Hepatocyte (in vitro differentiated cells): ENCODE measurements around the gene PSMG3. TPM values are rescaled to one million over a fixed set of nuclear protein-coding genes. Genes with fewer than 3 reads are reported as not detected.
"Not testable (repeated sequence)": the region's sequence is repeated elsewhere in the genome, so short reads cannot be mapped to it uniquely, and the experiment has no call there.

Source experiments
- DNase-seq: peaks from one replicate; pipeline ENCODE4 v3.0.0-alpha.2; 2016; ENCODE audit warnings: low spot score
- H2AFZ ChIP-seq: fragments of 200-600 bp; sonication (generic); 2 replicates; pipeline ENCODE4 v1.6.0; 2016; ENCODE audit warnings: antibody characterized with exemption, mild to moderate bottlenecking
- H3K27ac ChIP-seq: fragments of 200-600 bp; sonication (generic); 2 replicates; pipeline ENCODE4 v1.5.1; 2016; ENCODE audit warnings: mild to moderate bottlenecking
- H3K27me3 ChIP-seq: fragments of 200-600 bp; sonication (generic); 2 replicates; pipeline ENCODE4 v1.6.1; 2016
- H3K36me3 ChIP-seq: fragments of 200-600 bp; sonication (generic); replicated peaks from 2 replicates; pipeline ENCODE4 v1.5.1; 2016; ENCODE audit warnings: low read depth; ENCODE audit not compliant: insufficient read depth
- H3K4me1 ChIP-seq: fragments of 200-600 bp; sonication (generic); 2 replicates; pipeline ENCODE4 v1.5.1; 2016; ENCODE audit warnings: mild to moderate bottlenecking, moderate library complexity; ENCODE audit not compliant: insufficient read depth
- H3K4me2 ChIP-seq: fragments of 200-600 bp; sonication (generic); 2 replicates; pipeline ENCODE4 v1.6.0; 2016
- H3K4me3 ChIP-seq: fragments of 200-600 bp; sonication (generic); 2 replicates; pipeline ENCODE4 v1.5.1; 2016; ENCODE audit warnings: mild to moderate bottlenecking
- H3K79me2 ChIP-seq: fragments of 200-600 bp; sonication (generic); 2 replicates; pipeline ENCODE4 v1.6.0; 2017; ENCODE audit warnings: mild to moderate bottlenecking
- H3K9me2 ChIP-seq: fragments of 200-600 bp; sonication (generic); replicated peaks from 2 replicates; pipeline ENCODE4 v1.6.0; 2017; ENCODE audit warnings: mild to moderate bottlenecking; ENCODE audit not compliant: insufficient read depth
- H3K9me3 ChIP-seq: fragments of 200-600 bp; sonication (generic); 2 replicates; pipeline ENCODE4 v1.5.1; 2016; ENCODE audit warnings: low read depth, mild to moderate bottlenecking
- H4K20me1 ChIP-seq: fragments of 200-600 bp; sonication (generic); 2 replicates; pipeline ENCODE4 v1.6.0; 2016; ENCODE audit warnings: mild to moderate bottlenecking; ENCODE audit not compliant: insufficient read depth, poor library complexity, severe bottlenecking
- CTCF ChIP-seq: fragments of 200-600 bp; sonication (generic); IDR thresholded peaks from 2 replicates; pipeline ENCODE4 v1.5.1; 2016; ENCODE audit warnings: antibody characterized with exemption, mild to moderate bottlenecking; ENCODE audit not compliant: poor library complexity
- EZH2 ChIP-seq: fragments of 200-600 bp; sonication (generic); IDR thresholded peaks from 2 replicates; pipeline ENCODE4 v1.6.1; 2016; ENCODE audit warnings: antibody characterized with exemption, mild to moderate bottlenecking, borderline replicate concordance
- EZH2phosphoT487 ChIP-seq: fragments of 200-600 bp; sonication (generic); IDR thresholded peaks from one replicate; pipeline ENCODE4 v1.6.1; 2018; ENCODE audit warnings: antibody characterized with exemption, mild to moderate bottlenecking, low read depth, moderate library complexity; ENCODE audit not compliant: unreplicated experiment, severe bottlenecking
- WGBS: methylation state at CpG from one replicate; pipeline ENCODE4 v1.1.6; 2016; ENCODE audit warnings: low lambda C conversion rate; ENCODE audit errors: missing lambda C conversion rate; 5-methylcytosine and 5-hydroxymethylcytosine counted together
- polyA plus RNA-seq: library from polyadenylated mRNA; unstranded; fragments of >200 nt; fragmentation: Nextera tagmentation; extraction: Ambion mirVana; gene quantifications from 2 replicates; pipeline ENCODE4 v1.2.1, GENCODE V29; 2016
- total RNA-seq: library from RNA; depleted of rRNA; stranded (reverse); fragments of >200 nt; gene quantifications from 2 replicates; pipeline ENCODE4 v1.2.3, GENCODE V29; 2014

Gene PSMG3
- total and polyA plus RNA-seq, 2 experiments from 2014 or later = 42.7 to 44.8 TPM

DNA sequence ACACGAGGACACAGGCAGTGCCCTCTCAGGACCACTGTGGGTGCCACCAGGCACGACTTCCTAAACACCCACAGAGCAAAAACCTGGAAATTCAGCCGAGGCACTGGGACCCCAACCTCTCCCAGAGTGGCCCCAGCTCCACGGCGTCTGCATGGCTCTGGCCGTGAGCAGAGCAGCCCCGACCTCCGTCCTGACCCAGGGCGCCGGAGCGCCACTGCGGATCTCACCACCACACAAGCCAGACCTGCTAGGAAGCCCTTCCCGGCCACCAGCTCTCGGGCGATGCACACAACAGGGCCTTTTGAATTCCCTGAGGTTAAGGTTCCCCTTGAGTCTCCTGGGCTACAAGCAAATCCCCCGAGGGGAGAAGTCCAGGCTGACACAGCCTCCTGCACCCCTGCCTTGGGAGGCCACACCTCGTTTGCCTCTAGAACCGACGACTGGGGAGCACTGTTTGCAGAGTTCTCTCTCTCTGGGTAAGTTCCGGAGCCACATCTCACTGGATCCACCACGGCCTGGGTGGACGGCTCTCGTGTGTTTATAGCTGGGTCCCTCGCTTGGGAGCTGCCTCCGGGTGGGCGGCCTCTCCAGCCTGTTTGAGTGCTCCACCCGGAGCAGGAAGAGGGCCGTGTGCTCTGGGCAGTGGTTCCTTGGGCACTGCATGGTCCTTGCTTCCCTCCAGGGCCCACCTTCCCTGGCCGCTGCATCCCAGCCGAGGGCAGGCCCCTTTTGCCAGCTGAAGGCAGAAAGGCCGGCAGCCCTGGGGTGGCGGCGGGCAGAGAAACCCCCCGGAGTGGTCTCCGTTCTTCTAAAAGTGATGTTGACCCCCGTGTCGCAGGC lies 15.5 kb upstream of the PSMG3 start:
- no peak for DNase-seq
- no peaks in the 10 kb centered on the region for H3K9me2 ChIP-seq
- no peak overlapping the region for H3K4me2 ChIP-seq
- no peak overlapping the region for H3K4me3 ChIP-seq
- H3K79me2 ChIP-seq = no peaks in the 10 kb centered on the region
- 93% methylated on average over 35 of the region's 37 CpGs for WGBS
- H2AFZ ChIP-seq = no peak overlapping the region
- TF ChIP-seq CTCF = no peak
- no peaks in the 10 kb centered on the region for H3K36me3 ChIP-seq
- H3K4me1 ChIP-seq = no peaks in the 10 kb centered on the region
- H3K27ac ChIP-seq = no peak overlapping the region
- H3K27me3 ChIP-seq = no peaks in the 10 kb centered on the region
- H3K9me3 ChIP-seq = no peaks in the 10 kb centered on the region
- no peaks in the 10 kb centered on the region for H4K20me1 ChIP-seq

DNA sequence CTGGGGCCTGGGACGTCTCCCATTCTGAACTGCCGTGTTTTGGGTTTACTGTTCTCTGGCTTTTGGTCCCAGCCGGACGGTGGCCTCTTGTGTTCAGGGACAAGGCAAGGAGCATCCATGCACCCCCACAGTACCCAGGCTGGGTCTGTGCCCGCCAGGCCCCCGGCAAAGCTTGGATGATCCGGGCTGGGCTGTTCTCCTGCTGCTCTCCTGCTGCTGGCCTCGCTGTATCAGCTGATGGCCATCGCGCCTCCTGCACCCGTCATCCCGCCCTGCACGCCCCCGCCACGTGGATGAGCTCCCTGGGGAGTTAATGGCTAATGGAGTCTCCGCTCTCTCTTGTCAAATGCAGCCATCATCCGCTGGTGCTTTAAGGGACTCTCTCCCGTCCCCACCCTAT lies 14.9 kb upstream of the PSMG3 start:
- no peak overlapping the region for H3K27ac ChIP-seq
- 94% methylated on average over 18 of the region's 18 CpGs for WGBS
- H3K9me2 ChIP-seq = no peaks in the 10 kb centered on the region
- H3K9me3 ChIP-seq = no peaks in the 10 kb centered on the region
- H2AFZ ChIP-seq = no peak overlapping the region
- no peaks in the 10 kb centered on the region for H3K27me3 ChIP-seq
- no peak for DNase-seq
- no peaks in the 10 kb centered on the region for H3K79me2 ChIP-seq
- H3K4me2 ChIP-seq = no peak overlapping the region
- H3K36me3 ChIP-seq = no peaks in the 10 kb centered on the region
- no peaks in the 10 kb centered on the region for H3K4me1 ChIP-seq
- TF ChIP-seq CTCF = no peak
- no peak for TF ChIP-seq EZH2
- TF ChIP-seq EZH2phosphoT487 = no peak
- H3K4me3 ChIP-seq = no peak overlapping the region
- no peaks in the 10 kb centered on the region for H4K20me1 ChIP-seq

DNA sequence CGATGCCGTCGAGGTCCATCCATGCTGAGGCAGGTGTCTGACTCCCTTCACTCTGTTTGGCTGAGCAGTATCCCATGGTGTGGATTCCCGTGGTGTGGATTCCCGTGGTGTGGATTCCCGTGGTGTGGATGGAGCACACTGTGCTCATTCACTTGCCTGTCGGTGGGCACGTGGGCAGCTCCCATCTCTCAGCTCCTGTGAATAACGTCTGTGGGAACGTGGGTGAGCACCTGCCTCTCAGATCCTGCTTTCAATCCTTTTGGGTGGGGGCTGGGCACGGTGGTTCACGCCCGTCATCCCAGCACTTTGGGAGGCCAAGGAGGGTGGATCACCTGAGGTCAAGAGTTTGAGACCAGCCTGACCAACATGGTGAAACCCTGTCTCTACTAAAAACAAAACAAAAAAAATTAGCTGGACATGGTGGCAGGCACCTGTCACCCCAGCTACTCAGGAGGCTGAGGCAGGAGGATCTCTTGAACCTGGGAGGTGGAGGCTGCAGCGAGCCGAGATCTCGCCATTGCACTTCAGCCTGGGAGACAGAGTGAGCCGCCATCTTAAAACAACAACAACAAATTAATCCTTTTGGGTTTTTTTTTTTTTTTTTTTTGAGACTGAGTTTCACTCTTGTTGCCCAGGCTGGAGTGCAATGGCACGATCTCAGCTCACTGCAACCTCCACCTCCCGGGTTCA lies 13.6 kb upstream of the PSMG3 start:
- WGBS = 91% methylated on average over 19 of the region's 19 CpGs
- not testable (repeated sequence) for H4K20me1 ChIP-seq, H2AFZ ChIP-seq, H3K9me3 ChIP-seq, H3K9me2 ChIP-seq, H3K4me3 ChIP-seq, H3K4me1 ChIP-seq, DNase-seq, H3K27me3 ChIP-seq, H3K4me2 ChIP-seq, H3K27ac ChIP-seq, H3K36me3 ChIP-seq, H3K79me2 ChIP-seq

DNA sequence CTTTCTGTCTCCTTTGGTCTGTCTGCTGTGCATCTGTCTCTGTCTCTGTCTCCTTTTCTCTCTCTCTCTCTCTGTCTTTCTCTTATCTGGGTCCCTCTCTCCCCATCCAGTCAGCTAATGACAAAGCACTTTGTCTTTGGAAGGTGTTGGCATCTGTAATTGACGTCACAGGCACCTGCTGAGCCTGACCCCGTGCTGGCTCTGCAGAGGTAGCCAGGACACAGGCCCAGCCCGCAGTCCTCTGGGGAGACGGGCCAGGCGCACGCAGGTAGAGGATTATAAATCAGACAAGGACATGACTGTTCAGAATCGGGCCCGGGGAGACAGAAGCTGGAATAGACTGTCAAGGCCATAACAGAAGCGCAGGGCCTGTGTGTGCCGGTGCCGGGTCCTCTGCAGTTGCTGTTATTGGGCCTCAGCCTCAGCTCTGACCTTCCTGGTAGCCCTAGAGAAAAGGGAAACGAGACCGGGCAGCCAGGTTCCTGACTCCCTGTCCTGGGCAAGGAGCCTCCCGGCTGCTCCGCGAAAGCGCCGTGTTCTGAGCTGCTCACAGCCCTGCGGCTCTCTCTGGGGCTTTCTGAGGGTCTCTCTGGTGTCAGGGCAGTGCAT lies 10.7 kb upstream of the PSMG3 start:
- Histone ChIP-seq H3K36me3 (no peaks in the 10 kb centered on the region), H4K20me1 (no peaks in the 10 kb centered on the region), H3K9me3 (no peaks in the 10 kb centered on the region), H3K27ac (no peak overlapping the region), H3K27me3 (no peaks in the 10 kb centered on the region), H2AFZ (no peak overlapping the region), H3K4me2 (no peak overlapping the region), H3K4me1 (no peaks in the 10 kb centered on the region), H3K79me2 (no peaks in the 10 kb centered on the region), H3K4me3 (no peak overlapping the region), H3K9me2 (no peaks in the 10 kb centered on the region)
- no peak for TF ChIP-seq EZH2phosphoT487
- TF ChIP-seq CTCF = no peak
- TF ChIP-seq EZH2 = no peak
- DNase-seq = no peak
- WGBS = 88% methylated on average over 19 of the region's 19 CpGs
